ENCODE measurements around the gene LRRC8D. TPM values are rescaled to one million over a fixed set of nuclear protein-coding genes. Genes with fewer than 3 reads are reported as not detected.

The LRRC8D gene
- total RNA-seq, 1 experiment from 2014 or later = 43.3 TPM

- ATAC-seq (no peak), DNase-seq (ENCODE audit: low read depth, low spot score) (no peak)
- BruUV-seq (replicated peaks) = no TSS peak
- H3K36me3 ChIP-seq (ENCODE audit: control insufficient read depth, insufficient read depth, low read length) = no peaks in the 10 kb centered on the region
- H3K27me3 ChIP-seq (ENCODE audit: control insufficient read depth, insufficient read depth, low read length) = no peaks in the 10 kb centered on the region
- TF ChIP-seq SIN3A (IDR thresholded peaks at IDR 0.05; ENCODE audit: borderline replicate concordance, insufficient read depth, low read depth, low read length) (no peak), POLR2AphosphoS5 (IDR thresholded peaks at IDR 0.05; ENCODE audit: low read depth, low read length) (no peak), CTCF (IDR thresholded peaks at IDR 0.05) (no peak), REST (IDR thresholded peaks at IDR 0.05; ENCODE audit: insufficient read depth in 1 of 2, low read depth in 2 of 2, low read length in 1 of 2) (no peak), TCF7L2 (IDR thresholded peaks at IDR 0.05; ENCODE audit: low read depth, low read length) (no peak)
- intact Hi-C loops (cut with micrococcal nuclease; ENCODE audit: unreplicated experiment) = no loop called here
- H3K27ac ChIP-seq (ENCODE audit: low read length) = no peak overlapping the region
- peaks cover 3% of the 10 kb centered on the region; the same call in 1 of the 2 replicates for H3K4me1 ChIP-seq (ENCODE audit: control insufficient read depth, insufficient read depth, low read length)
- H3K9me3 ChIP-seq (ENCODE audit: control insufficient read depth, insufficient read depth, low read depth, low read length) = no peaks in the 10 kb centered on the region
- ChIA-PET CTCF (no interaction called here), POLR2A (no interaction called here)
- in situ Hi-C loops (cut with HindIII; ENCODE audit: low pct_unique_long_range_greater_than_20kb, low sequenced_read_pairs) = no loop called here
- no peak overlapping the region for H3K4me3 ChIP-seq (ENCODE audit: low read depth in 2 of 2, low read length in 2 of 2)
These were observed 12.6 kb downstream of the LRRC8D start for GRCh38 chr1:89833183-89834082.

- no peaks in the 10 kb centered on the region for H3K27me3 ChIP-seq (ENCODE audit: control insufficient read depth, insufficient read depth, low read length)
- H3K4me1 ChIP-seq (ENCODE audit: control insufficient read depth, insufficient read depth, low read length) = peaks cover 3% of the 10 kb centered on the region; the same call in 1 of the 2 replicates
- TF ChIP-seq SIN3A (IDR thresholded peaks at IDR 0.05; ENCODE audit: borderline replicate concordance, insufficient read depth, low read depth, low read length) (no peak), TCF7L2 (IDR thresholded peaks at IDR 0.05; ENCODE audit: low read depth, low read length) (no peak), CTCF (IDR thresholded peaks at IDR 0.05) (no peak), POLR2AphosphoS5 (IDR thresholded peaks at IDR 0.05; ENCODE audit: low read depth, low read length) (no peak), REST (IDR thresholded peaks at IDR 0.05; ENCODE audit: insufficient read depth in 1 of 2, low read depth in 2 of 2, low read length in 1 of 2) (no peak)
- no peak for DNase-seq (ENCODE audit: low read depth, low spot score)
- H3K36me3 ChIP-seq (ENCODE audit: control insufficient read depth, insufficient read depth, low read length) = no peaks in the 10 kb centered on the region
- ChIA-PET CTCF (no interaction called here), POLR2A (no interaction called here)
- no peaks in the 10 kb centered on the region for H3K9me3 ChIP-seq (ENCODE audit: control insufficient read depth, insufficient read depth, low read depth, low read length)
- BruUV-seq (replicated peaks) = no TSS peak
- intact Hi-C loops (cut with micrococcal nuclease; ENCODE audit: unreplicated experiment) (no loop called here), in situ Hi-C loops (cut with HindIII; ENCODE audit: low pct_unique_long_range_greater_than_20kb, low sequenced_read_pairs) (no loop called here)
- no peak for ATAC-seq
- H3K4me3 ChIP-seq (ENCODE audit: low read depth in 2 of 2, low read length in 2 of 2) = no peak overlapping the region
- no peak overlapping the region for H3K27ac ChIP-seq (ENCODE audit: low read length)
These were observed 13.4 kb downstream of the LRRC8D start for GRCh38 chr1:89834083-89834704.

All from Panc1 (cell line).